CD4-positive, alpha-beta T cell (primary cell): Measurements from ENCODE around the gene SGMS2. TPM values are rescaled to one million over a fixed set of nuclear protein-coding genes. Genes with fewer than 3 reads are reported as not detected.

Source experiments
- ATAC-seq: fragments of 200-7000 bp; cut with Tn5 transposase; one replicate; pipeline ENCODE4 v1.10.0; 2022; ENCODE audit warnings: mild to moderate bottlenecking; ENCODE audit not compliant: poor library complexity
- CTCF ChIA-PET: fragments of 350-600 bp; sonication (Branson Sonifier 250); formaldehyde crosslinking; loops from one replicate; lab custom pipeline; 2021; ENCODE audit warnings: antibody characterized with exemption, inconsistent platforms; lab: Charles Lee
- POLR2A ChIA-PET: fragments of 350-600 bp; sonication (Branson Sonifier 250); formaldehyde crosslinking; loops from one replicate; lab custom pipeline; 2021; ENCODE audit warnings: antibody characterized with exemption, inconsistent platforms; lab: Charles Lee
- DNase-seq, 14 experiments: peaks; one replicate each; pipeline ENCODE4 v3.0.0-alpha.2; 2013 to 2020; ENCODE audit warnings: mixed read lengths in 2 of 14
- H3K27ac ChIP-seq, 2 donors: one replicate each; pipeline versions ENCODE4 v1.5.1 to v1.7.0; 2013; ENCODE audit warnings: low read length in 2 of 2, low read depth in 1 of 2, mild to moderate bottlenecking in 1 of 2
- H3K27me3 ChIP-seq, 2 experiments: 1 replicate in 1 of 2; 2 replicates in 1 of 2; pipeline versions ENCODE4 v1.6.1 to v1.7.0; 2013; ENCODE audit warnings: low read length in 2 of 2, control low read depth in 1 of 2, mild to moderate bottlenecking in 1 of 2, moderate library complexity in 1 of 2; ENCODE audit not compliant: insufficient read depth in 2 of 2, control insufficient read depth in 1 of 2
- H3K36me3 ChIP-seq: one replicate; pipeline ENCODE4 v1.6.1; 2013; ENCODE audit warnings: low read length, control low read depth; ENCODE audit not compliant: insufficient read depth
- H3K4me1 ChIP-seq: one replicate; pipeline ENCODE4 v1.6.1; 2013; ENCODE audit warnings: low read length, control low read depth; ENCODE audit not compliant: insufficient read depth
- H3K4me3 ChIP-seq: one replicate; pipeline ENCODE4 v1.5.1; 2013; ENCODE audit warnings: mild to moderate bottlenecking, low read length, moderate library complexity
- H3K9me3 ChIP-seq, 2 experiments: 1 replicate in 1 of 2; 2 replicates in 1 of 2; pipeline versions ENCODE4 v1.6.1 to v1.7.0; 2013; ENCODE audit warnings: low read length in 2 of 2, mild to moderate bottlenecking in 2 of 2, control low read depth in 1 of 2, moderate library complexity in 1 of 2; ENCODE audit not compliant: control insufficient read depth in 1 of 2, insufficient read depth in 1 of 2
- H3K27ac Mint-ChIP-seq: one replicate; pipeline ENCODE4 v1.8.0; 2020; ENCODE audit warnings: mixed read lengths
- H3K27me3 Mint-ChIP-seq: one replicate; pipeline ENCODE4 v1.8.0; 2021; ENCODE audit warnings: mixed read lengths
- H3K36me3 Mint-ChIP-seq: one replicate; pipeline ENCODE4 v1.8.0; 2021; ENCODE audit warnings: low read depth, mixed read lengths
- H3K4me1 Mint-ChIP-seq: one replicate; pipeline ENCODE4 v1.8.0; 2021; ENCODE audit warnings: low read depth, mixed read lengths
- H3K4me3 Mint-ChIP-seq: one replicate; pipeline ENCODE4 v1.8.0; 2020; ENCODE audit warnings: mild to moderate bottlenecking, mixed read lengths
- H3K9me3 Mint-ChIP-seq: one replicate; pipeline ENCODE4 v1.8.0; 2020; ENCODE audit warnings: mixed read lengths
- CTCF ChIP-seq: fragments of 200-600 bp; IDR thresholded peaks from one replicate; pipeline ENCODE4 v1.8.0; 2022; ENCODE audit warnings: antibody characterized with exemption, mild to moderate bottlenecking
- intact Hi-C, 2 experiments: fragments of 100-400 bp; cut with DNase I in 1 of 2; cut with micrococcal nuclease in 1 of 2; formaldehyde crosslinking; loops; one replicate each; pipeline versions ENCODE4 v1.15.1 to v1.9.0; 2023 to 2025; cut with DNase I, micrococcal nuclease
- total RNA-seq, 174 experiments: library from RNA in 2 of 174; stranded (reverse) in 2 of 174; gene quantifications; one replicate each; pipeline ENCODE4 v1.2.3 and lab custom pipeline; 2021 to 2026

SGMS2 gene
- total RNA-seq, 2 experiments from 2014 or later: 0.08 TPM; not detected in 1

- no peaks in the 10 kb centered on the region for H3K9me3 Mint-ChIP-seq
- intact Hi-C loops: no loop called here
- ATAC-seq: no peak
- Histone ChIP-seq H3K4me1 (no peaks in the 10 kb centered on the region), H3K36me3 (no peaks in the 10 kb centered on the region), H3K4me3 (no peak overlapping the region), H3K27me3 (peaks cover 0 to 3% of the 10 kb centered on the region in 2 experiments), H3K9me3 (no peaks in the 10 kb centered on the region), H3K27ac (no peak overlapping the region)
- no peak overlapping the region for H3K27ac Mint-ChIP-seq
- H3K27me3 Mint-ChIP-seq: peaks cover 5% of the 10 kb centered on the region
- H3K4me3 Mint-ChIP-seq: no peak overlapping the region
- H3K36me3 Mint-ChIP-seq: no peaks in the 10 kb centered on the region
- DNase-seq: no peak
- ChIA-PET POLR2A (no interaction called here), CTCF (no interaction called here)
- no peaks in the 10 kb centered on the region for H3K4me1 Mint-ChIP-seq
- TF ChIP-seq CTCF: no peak
Observed at GRCh38 chr4:107894138-107894603, 69.4 kb downstream of the SGMS2 start.

GRCh38 chr4:107896158-107896645 lies 71.5 kb downstream of the SGMS2 start:
- no peak overlapping the region for H3K27ac ChIP-seq
- no peak for TF ChIP-seq CTCF
- H3K4me1 ChIP-seq: no peaks in the 10 kb centered on the region
- peaks cover 13% of the 10 kb centered on the region for H3K27me3 Mint-ChIP-seq
- H3K9me3 Mint-ChIP-seq: no peaks in the 10 kb centered on the region
- no peaks in the 10 kb centered on the region for H3K36me3 Mint-ChIP-seq
- H3K27ac Mint-ChIP-seq: no peak overlapping the region
- DNase-seq (no peak), ATAC-seq (no peak)
- no peaks in the 10 kb centered on the region for H3K9me3 ChIP-seq
- H3K36me3 ChIP-seq: no peaks in the 10 kb centered on the region
- no peak overlapping the region for H3K4me3 Mint-ChIP-seq
- H3K4me1 Mint-ChIP-seq: no peaks in the 10 kb centered on the region
- no peak overlapping the region for H3K4me3 ChIP-seq
- ChIA-PET CTCF (no interaction called here), POLR2A (no interaction called here)
- H3K27me3 ChIP-seq: peaks cover 0 to 3% of the 10 kb centered on the region in 2 experiments
- intact Hi-C loops: no loop called here

GRCh38 chr4:107896646-107897045 lies 71.9 kb downstream of the SGMS2 start:
- H3K9me3 Mint-ChIP-seq: no peaks in the 10 kb centered on the region
- ATAC-seq: no peak
- peaks cover 13% of the 10 kb centered on the region for H3K27me3 Mint-ChIP-seq
- Histone ChIP-seq H3K9me3 (no peaks in the 10 kb centered on the region), H3K27ac (no peak overlapping the region), H3K27me3 (peaks cover 0 to 3% of the 10 kb centered on the region in 2 experiments), H3K4me3 (no peak overlapping the region), H3K36me3 (no peaks in the 10 kb centered on the region), H3K4me1 (no peaks in the 10 kb centered on the region)
- no peak overlapping the region for H3K27ac Mint-ChIP-seq
- POLR2A ChIA-PET: no interaction called here
- H3K36me3 Mint-ChIP-seq: no peaks in the 10 kb centered on the region
- no peak for DNase-seq
- H3K4me1 Mint-ChIP-seq: no peaks in the 10 kb centered on the region
- intact Hi-C loops: no loop called here
- no peak overlapping the region for H3K4me3 Mint-ChIP-seq
- CTCF ChIA-PET: no interaction called here
- no peak for TF ChIP-seq CTCF
